Stimulated activated CD4-positive, alpha-beta T cell treated with anti-CD3 and anti-CD28 coated beads, Interleukin-1b, Interleukin-23, amount 100 ng/mL, for 48 hours (primary cell): ENCODE measurements around the gene NUB1.

Source experiments
- DNase-seq: peaks from one replicate; pipeline ENCODE4 v3.0.0-alpha.2; 2020

NUB1 gene

GRCh38 chr7:151427705-151428377 is 86.2 kb downstream of the NUB1 start:
- DNase-seq: no peak
